Neuronal stem cell (in vitro differentiated cells): ENCODE data around the gene TNNI2.
A peak's percentile ranks its signal among the peaks of the same experiment; 100 is the strongest.

Source experiments
- DNase-seq: peaks from one replicate; pipeline ENCODE4 v3.0.0-alpha.2; 2013; ENCODE audit warnings: low spot score
- H2AFZ ChIP-seq: one replicate; pipeline ENCODE4 v1.6.1; 2013; ENCODE audit warnings: mild to moderate bottlenecking, low read length, inconsistent platforms
- H2AK5ac ChIP-seq: 2 replicates; pipeline ENCODE4 v1.6.1; 2013; ENCODE audit warnings: low read depth, mild to moderate bottlenecking, inconsistent platforms, low read length, moderate library complexity, mixed read lengths
- H2BK120ac ChIP-seq: 2 replicates; pipeline ENCODE4 v1.6.1; 2013; ENCODE audit warnings: low read depth, mild to moderate bottlenecking, inconsistent platforms, low read length, moderate library complexity, mixed read lengths
- H2BK12ac ChIP-seq: one replicate; pipeline ENCODE4 v1.6.1; 2013; ENCODE audit warnings: low read length, inconsistent platforms
- H2BK15ac ChIP-seq: 2 replicates; pipeline ENCODE4 v1.6.1; 2013; ENCODE audit warnings: mild to moderate bottlenecking, low read length, inconsistent platforms, mixed read lengths
- H2BK5ac ChIP-seq: one replicate; pipeline ENCODE4 v1.6.1; 2013; ENCODE audit warnings: inconsistent platforms, mild to moderate bottlenecking, low read length, moderate library complexity
- H3K14ac ChIP-seq: one replicate; pipeline ENCODE4 v1.6.1; 2013; ENCODE audit warnings: low read length, inconsistent platforms
- H3K18ac ChIP-seq: 2 replicates; pipeline ENCODE4 v1.6.1; 2013; ENCODE audit warnings: low read length, inconsistent platforms
- H3K23ac ChIP-seq: 2 replicates; pipeline ENCODE4 v1.6.1; 2013; ENCODE audit warnings: low read depth, mild to moderate bottlenecking, mixed read lengths, low read length, inconsistent platforms; ENCODE audit not compliant: poor library complexity
- H3K27ac ChIP-seq: replicated peaks from 3 replicates; pipeline ENCODE4 v1.5.1; 2013; ENCODE audit warnings: low read length, inconsistent platforms
- H3K27me3 ChIP-seq, 3 experiments: 2 replicates each; pipeline ENCODE4 v1.6.1; 2013; ENCODE audit warnings: low read length in 3 of 3, mild to moderate bottlenecking in 2 of 3, inconsistent platforms in 1 of 3, low read depth in 1 of 3, mixed read lengths in 1 of 3, moderate library complexity in 1 of 3; ENCODE audit not compliant: control insufficient read depth in 3 of 3, insufficient read depth in 3 of 3
- H3K36me3 ChIP-seq, 2 donors: replicated peaks in 1 of 2; 2 replicates each; pipeline ENCODE4 v1.6.1; 2013; ENCODE audit warnings: low read length in 2 of 2; ENCODE audit not compliant: control insufficient read depth in 2 of 2, insufficient read depth in 2 of 2
- H3K4ac ChIP-seq: 2 replicates; pipeline ENCODE4 v1.6.1; 2013; ENCODE audit warnings: inconsistent platforms, mild to moderate bottlenecking, low read length, moderate library complexity
- H3K4me1 ChIP-seq, 2 donors: 1 replicate in 1 of 2; 2 replicates in 1 of 2; pipeline ENCODE4 v1.6.1; 2013; ENCODE audit warnings: low read length in 2 of 2, low read depth in 1 of 2; ENCODE audit not compliant: control insufficient read depth in 2 of 2, insufficient read depth in 1 of 2
- H3K4me2 ChIP-seq: one replicate; pipeline ENCODE4 v1.6.1; 2013; ENCODE audit warnings: mild to moderate bottlenecking, low read length, inconsistent platforms; ENCODE audit not compliant: insufficient read depth, poor library complexity, severe bottlenecking
- H3K4me3 ChIP-seq, 2 donors: 2 replicates each; pipeline ENCODE4 v1.5.1; 2013; ENCODE audit warnings: low read length in 2 of 2, mild to moderate bottlenecking in 2 of 2, inconsistent platforms in 1 of 2, moderate library complexity in 1 of 2
- H3K79me1 ChIP-seq: one replicate; pipeline ENCODE4 v1.6.1; 2013; ENCODE audit warnings: low read depth, mild to moderate bottlenecking, inconsistent platforms, low read length, moderate library complexity
- H3K9ac ChIP-seq: one replicate; pipeline ENCODE4 v1.6.1; 2013; ENCODE audit warnings: mild to moderate bottlenecking, low read depth, low read length, inconsistent platforms; ENCODE audit not compliant: poor library complexity
- H3K9me3 ChIP-seq, 2 donors: replicated peaks in 1 of 2; 2 replicates each; pipeline versions ENCODE3 to v1.6.1; 2013; ENCODE audit warnings: low read length in 2 of 2, mild to moderate bottlenecking in 2 of 2, inconsistent platforms in 1 of 2, low read depth in 1 of 2, mixed read lengths in 1 of 2, moderate library complexity in 1 of 2; ENCODE audit not compliant: control insufficient read depth in 2 of 2, insufficient read depth in 1 of 2
- H4K8ac ChIP-seq: one replicate; pipeline ENCODE4 v1.6.1; 2013; ENCODE audit warnings: low read depth, mild to moderate bottlenecking, inconsistent platforms, low read length, moderate library complexity
- H4K91ac ChIP-seq: one replicate; pipeline ENCODE4 v1.6.1; 2013; ENCODE audit warnings: low read length, low read depth, mild to moderate bottlenecking, inconsistent platforms; ENCODE audit not compliant: poor library complexity
- WGBS, 2 donors: extraction: QIAGEN DNeasy Blood & Tissue Kit; methylation state at CpG; one replicate each; pipeline ENCODE4 v1.1.7; 2013; ENCODE audit warnings: missing lambda C conversion rate in 2 of 2, mixed read lengths in 1 of 2; ENCODE audit not compliant: insufficient read length in 2 of 2, insufficient replicate concordance in 1 of 2; ENCODE audit errors: extremely low coverage in 2 of 2; 5-methylcytosine and 5-hydroxymethylcytosine counted together

Gene TNNI2

GRCh38 chr11:1880746-1881441, 42.1 kb downstream of the TNNI2 start:
- WGBS, 2 donors = no CpG with 5 or more reads among the region's 9 CpGs
- Histone ChIP-seq H2BK15ac (peak overlapping the region; percentile 90), H3K36me3 (no peaks in the 10 kb centered on the region), H4K91ac (peak overlapping the region; percentile 89), H3K4ac (peak overlapping the region; percentile 53), H3K4me1 (peaks cover 5 to 7% of the 10 kb centered on the region in 2 donors), H2AK5ac (peak overlapping the region; percentile 95), H2BK120ac (no peak overlapping the region), H3K27me3 (peaks cover 0 to 7% (median 3%) of the 10 kb centered on the region in 3 experiments), H3K79me1 (no peaks in the 10 kb centered on the region), H3K9ac (peak overlapping the region; percentile 4), H3K18ac (peak overlapping the region; percentile 27), H3K4me2 (no peak overlapping the region), H3K23ac (no peak overlapping the region), H3K4me3 (no peak overlapping the region), H2BK12ac (peak overlapping the region; percentile 46), H4K8ac (peak overlapping the region; percentile 96), H2BK5ac (peak overlapping the region; percentile 84), H3K14ac (no peak overlapping the region), H2AFZ (peak overlapping the region; percentile 70), H3K9me3 (no peaks in the 10 kb centered on the region), H3K27ac (no peak overlapping the region)
- DNase-seq = no peak

GRCh38 chr11:1881442-1882264, 42.9 kb downstream of the TNNI2 start:
- no peak overlapping the region for H3K9ac ChIP-seq
- peak overlapping the region; percentile 88 for H2AFZ ChIP-seq
- H3K36me3 ChIP-seq = no peaks in the 10 kb centered on the region
- peak overlapping the region; percentile 87 for H2BK120ac ChIP-seq
- peak overlapping the region; percentile 89 for H3K4ac ChIP-seq
- no peaks in the 10 kb centered on the region for H3K9me3 ChIP-seq
- H3K27ac ChIP-seq = no peak overlapping the region
- no peak overlapping the region for H3K4me2 ChIP-seq
- H2BK5ac ChIP-seq = peak overlapping the region; percentile 84
- H3K4me3 ChIP-seq = no peak overlapping the region
- no peak overlapping the region for H4K8ac ChIP-seq
- no peak overlapping the region for H3K14ac ChIP-seq
- H3K23ac ChIP-seq = no peak overlapping the region
- H3K18ac ChIP-seq = peak overlapping the region; percentile 83
- WGBS, 2 donors = no CpG with 5 or more reads among the region's 43 CpGs
- H3K27me3 ChIP-seq = peaks cover 0 to 8% (median 5%) of the 10 kb centered on the region in 3 experiments
- peaks cover 3 to 5% of the 10 kb centered on the region in 2 donors for H3K4me1 ChIP-seq
- H2BK12ac ChIP-seq = peak overlapping the region; percentile 46
- H4K91ac ChIP-seq = peak overlapping the region; percentile 89
- DNase-seq = no peak
- peak overlapping the region; percentile 95 for H2AK5ac ChIP-seq
- peak overlapping the region; percentile 98 for H2BK15ac ChIP-seq
- no peaks in the 10 kb centered on the region for H3K79me1 ChIP-seq

GRCh38 chr11:1882265-1883238, 43.8 kb downstream of the TNNI2 start:
- DNase-seq = peak; percentile 82
- Histone ChIP-seq H3K27ac (no peak overlapping the region), H2AFZ (peak overlapping the region; percentile 88), H2BK120ac (peak overlapping the region; percentile 87), H4K91ac (no peak overlapping the region), H2BK15ac (peak overlapping the region; percentile 98), H3K36me3 (no peaks in the 10 kb centered on the region), H3K4ac (peak overlapping the region; percentile 89), H3K79me1 (no peaks in the 10 kb centered on the region), H3K18ac (peak overlapping the region; percentile 83), H3K14ac (peak overlapping the region; percentile 75), H2AK5ac (peak overlapping the region; percentile 97), H3K9me3 (no peaks in the 10 kb centered on the region), H3K4me3 (no peak overlapping the region), H3K23ac (peak overlapping the region; percentile 80), H3K4me1 (peaks cover 1 to 5% of the 10 kb centered on the region in 2 donors), H3K27me3 (peaks cover 0 to 8% (median 5%) of the 10 kb centered on the region in 3 experiments), H3K9ac (peak overlapping the region; percentile 50), H2BK12ac (peak overlapping the region; percentile 98), H3K4me2 (no peak overlapping the region), H4K8ac (no peak overlapping the region), H2BK5ac (peak overlapping the region; percentile 88)
- no CpG with 5 or more reads among the region's 23 CpGs for WGBS, 2 donors
